GM19240 (cell line): ENCODE data around the gene CFP.

ENCODE experiments used
- DNase-seq: peaks from one replicate; pipeline ENCODE4 v3.0.0; 2011; ENCODE audit warnings: low spot score; ENCODE audit not compliant: insufficient read length

The CFP gene

GRCh38 chrX:47576021-47576898 is 53.5 kb downstream of the CFP start:
- DNase-seq: no peak

GRCh38 chrX:47574547-47575301 is 55.0 kb downstream of the CFP start:
- no peak for DNase-seq

GRCh38 chrX:47574076-47574546 is 55.6 kb downstream of the CFP start:
- no peak for DNase-seq

DNA sequence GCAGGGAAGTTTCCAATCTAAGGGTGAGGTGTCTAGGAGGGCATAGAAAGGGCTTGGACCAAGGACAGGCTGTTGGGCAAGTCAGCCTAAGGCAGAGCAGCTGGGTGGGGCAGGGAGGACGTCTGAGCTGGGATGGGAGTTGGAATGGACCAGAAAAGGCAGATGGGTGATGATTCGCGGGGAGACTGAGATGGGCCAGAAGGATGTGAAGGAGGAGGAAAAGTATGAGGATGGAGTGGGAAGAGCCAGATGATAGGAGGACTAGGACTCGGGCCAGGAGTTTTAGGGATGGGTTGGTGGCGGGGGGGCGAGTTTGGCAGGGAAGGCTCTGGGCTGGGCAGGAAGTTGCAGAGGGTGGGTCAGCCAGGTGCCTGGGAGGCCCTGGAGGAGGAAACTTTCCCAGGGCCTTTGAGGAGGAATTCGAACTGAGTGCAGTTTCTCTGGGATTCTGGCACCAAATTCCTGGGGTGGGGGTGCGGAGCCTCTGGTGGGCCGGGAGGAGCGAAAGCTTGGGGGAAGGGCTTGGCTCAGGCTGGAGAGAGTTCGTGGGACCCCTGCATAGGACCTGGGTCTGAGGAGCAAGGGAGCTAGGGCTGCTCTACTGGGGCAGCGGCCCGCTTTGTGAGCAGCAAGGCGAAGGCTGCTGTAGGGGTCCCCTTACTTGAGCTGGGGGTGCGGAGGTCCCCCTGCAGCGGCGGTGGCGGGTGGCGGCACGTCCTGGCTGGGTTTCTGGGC is 56.2 kb downstream of the CFP start:
- DNase-seq: no peak
